Stimulated activated CD8-positive, alpha-beta memory T cell treated with anti-CD3 and anti-CD28 coated beads, Interleukin-2, amount 100 ng/mL, for 48 hours (primary cell): Measurements from ENCODE around the gene ZNF169.
"Not testable (repeated sequence)": the region's sequence is repeated elsewhere in the genome, so short reads cannot be mapped to it uniquely, and the experiment has no call there.

Experiments
- DNase-seq, 2 donors: peaks; one replicate each; pipeline ENCODE4 v3.0.0-alpha.2; 2020; ENCODE audit warnings: low read depth in 2 of 2

The ZNF169 gene

DNA sequence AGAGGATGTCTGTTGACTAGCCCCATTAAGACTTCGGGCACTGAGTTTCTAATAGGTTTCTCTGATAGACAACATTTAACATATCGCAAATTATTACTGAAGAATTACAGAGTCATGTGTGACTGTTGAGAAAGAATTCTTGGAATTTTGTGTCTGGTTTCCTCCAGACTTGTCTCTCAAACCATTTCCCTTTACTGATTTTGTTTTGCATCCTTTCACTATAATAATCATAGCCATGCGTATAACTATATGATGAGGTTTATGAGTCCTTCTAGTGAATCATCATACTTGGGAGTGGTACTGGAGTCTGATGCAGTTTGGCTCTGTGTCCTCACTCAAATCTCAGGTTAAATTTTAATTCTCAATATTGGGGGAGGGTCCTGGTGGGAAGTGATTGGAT, 27.0 kb downstream of the ZNF169 start:
- DNase-seq, result no peak

DNA sequence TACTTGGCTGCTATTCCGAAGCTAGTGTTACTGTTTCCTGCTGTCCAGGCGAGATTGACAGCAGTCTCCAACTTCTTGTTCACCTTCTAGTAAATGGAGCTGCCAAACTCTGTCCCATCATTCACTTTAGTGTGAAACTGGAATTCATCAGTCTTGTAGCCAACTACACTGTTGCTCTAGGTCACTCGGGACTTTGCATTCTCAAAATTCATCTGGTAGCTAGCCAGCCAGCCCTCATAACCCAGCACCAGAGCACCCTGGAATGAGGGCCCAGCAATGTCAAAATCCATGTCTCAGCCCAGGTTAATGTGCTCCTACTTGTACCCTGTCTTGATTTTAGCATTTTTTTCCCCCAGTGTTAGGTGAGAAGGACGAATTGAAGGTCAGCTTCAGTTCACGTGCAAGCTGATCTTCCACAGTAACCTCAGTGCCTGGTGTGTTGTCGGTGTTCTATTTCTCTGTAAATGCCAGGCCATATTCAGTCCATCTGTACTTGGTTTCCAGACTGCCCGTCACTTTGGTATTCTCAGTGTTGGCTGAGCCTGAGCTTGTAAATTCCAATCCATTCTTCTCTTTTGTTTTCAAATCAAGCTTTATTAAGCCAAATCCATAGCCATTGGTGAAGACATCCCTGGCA, 28.9 kb downstream of the ZNF169 start:
- no peak for DNase-seq

DNA sequence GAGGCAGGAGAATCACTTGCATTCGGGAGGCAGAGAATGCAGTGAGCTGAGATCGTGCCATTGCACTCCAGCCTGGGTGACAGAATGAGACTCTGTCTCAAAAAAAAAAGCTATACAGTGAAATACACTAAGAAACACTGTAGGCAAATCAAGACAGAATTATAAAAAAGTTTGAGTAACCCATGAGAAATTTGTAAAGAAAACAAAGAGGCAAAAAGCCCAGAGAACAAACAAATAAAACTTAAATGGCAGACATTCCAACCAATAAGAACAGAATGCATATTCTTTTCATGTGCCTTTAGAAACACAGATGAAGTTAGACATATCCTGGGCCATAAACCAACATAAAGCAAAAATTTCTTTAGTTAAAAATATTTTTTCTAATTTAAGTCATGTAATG, 30.6 kb downstream of the ZNF169 start:
- DNase-seq, result no peak

DNA sequence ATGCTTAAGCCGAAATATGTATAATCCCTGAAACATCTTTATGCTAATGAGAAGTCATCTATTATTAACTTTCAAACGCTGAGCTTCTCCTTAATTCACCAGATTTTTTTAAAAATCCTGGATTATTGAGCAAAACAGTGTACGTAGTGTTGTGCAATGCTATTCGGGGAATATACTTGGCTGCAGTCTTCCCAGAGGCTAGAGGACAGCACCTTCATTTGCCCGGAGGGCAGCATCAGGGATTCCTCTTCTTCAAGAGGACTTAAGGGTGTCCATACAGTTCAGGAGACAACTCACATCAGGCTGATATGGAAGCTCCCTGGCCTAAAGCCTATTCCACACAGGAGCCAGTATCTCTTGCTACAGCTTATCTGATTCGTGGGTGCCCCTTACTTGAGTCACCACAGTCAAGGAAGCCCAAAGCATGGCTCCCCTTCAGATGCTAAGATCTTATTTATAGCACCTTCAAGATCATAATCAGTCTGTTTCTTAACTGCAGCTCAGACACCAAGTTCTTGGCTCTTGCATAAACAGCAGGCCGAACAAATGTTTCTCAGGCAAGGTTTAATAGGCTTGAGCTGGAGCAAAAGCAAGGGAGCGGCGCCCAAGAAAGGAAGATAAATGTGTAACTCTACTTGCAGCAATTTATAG, 40.0 kb downstream of the ZNF169 start:
- DNase-seq, result no peak

DNA sequence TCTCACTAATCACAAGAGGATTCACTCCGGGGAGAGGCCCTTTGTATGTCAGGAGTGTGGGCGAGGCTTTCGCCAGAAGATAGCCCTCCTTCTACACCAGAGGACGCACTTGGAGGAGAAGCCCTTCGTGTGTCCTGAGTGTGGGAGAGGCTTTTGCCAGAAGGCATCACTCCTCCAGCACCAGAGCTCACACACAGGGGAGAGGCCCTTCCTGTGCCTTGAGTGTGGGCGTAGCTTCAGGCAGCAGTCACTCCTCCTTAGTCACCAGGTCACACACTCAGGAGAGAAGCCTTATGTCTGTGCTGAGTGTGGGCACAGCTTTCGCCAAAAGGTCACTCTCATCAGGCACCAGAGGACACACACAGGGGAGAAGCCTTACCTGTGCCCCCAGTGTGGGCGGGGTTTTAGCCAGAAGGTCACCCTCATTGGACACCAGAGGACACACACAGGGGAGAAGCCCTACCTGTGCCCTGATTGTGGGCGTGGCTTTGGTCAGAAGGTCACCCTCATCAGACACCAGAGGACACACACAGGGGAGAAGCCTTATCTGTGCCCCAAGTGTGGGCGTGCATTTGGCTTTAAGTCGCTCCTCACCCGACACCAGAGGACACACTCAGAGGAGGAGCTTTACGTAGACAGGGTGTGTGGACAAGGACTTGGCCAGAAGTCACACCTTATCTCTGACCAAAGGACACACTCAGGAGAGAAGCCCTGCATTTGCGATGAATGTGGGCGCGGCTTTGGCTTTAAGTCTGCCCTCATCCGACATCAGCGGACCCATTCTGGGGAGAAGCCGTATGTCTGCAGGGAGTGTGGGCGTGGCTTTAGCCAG, 41.6 kb downstream of the ZNF169 start:
- no peak for DNase-seq

DNA sequence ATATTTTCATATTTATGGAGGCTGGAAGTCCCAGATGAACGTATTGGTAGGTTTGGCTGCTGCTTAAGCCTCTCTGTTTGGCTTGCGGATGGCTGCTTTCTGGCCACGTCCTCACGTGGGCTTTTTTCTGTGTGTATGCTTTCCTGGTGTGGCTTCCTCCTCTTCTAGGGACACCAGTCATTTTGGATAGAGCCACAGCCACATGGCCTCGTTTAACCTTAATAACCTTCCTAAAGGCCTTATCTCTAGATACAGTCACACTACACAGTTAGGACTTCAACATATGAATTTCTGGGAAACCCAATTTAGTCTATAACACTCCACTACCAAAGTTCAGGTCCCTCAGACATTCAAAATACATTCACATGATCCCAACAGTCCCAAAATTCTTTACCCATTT, 42.5 kb downstream of the ZNF169 start:
- no peak for DNase-seq

DNA sequence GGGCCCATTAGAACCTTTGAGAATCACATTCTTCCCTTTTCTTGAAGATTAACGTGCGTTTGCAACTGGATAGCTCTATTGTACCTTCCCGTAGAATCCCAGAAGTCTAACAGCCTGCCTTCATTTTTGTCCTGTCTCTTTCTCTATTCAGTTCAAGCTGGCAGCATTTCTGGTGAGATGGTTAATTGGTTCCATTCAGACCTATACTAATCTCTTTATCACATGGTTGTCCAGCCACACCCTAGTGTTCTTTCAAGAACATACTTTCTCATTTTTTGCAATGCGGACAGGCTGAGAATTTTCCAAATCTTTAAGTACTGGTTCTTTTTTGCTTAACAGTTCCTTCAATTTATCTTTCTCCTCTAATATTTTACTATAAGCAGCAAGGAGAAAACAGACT, 43.3 kb downstream of the ZNF169 start:
- DNase-seq, result no peak

DNA sequence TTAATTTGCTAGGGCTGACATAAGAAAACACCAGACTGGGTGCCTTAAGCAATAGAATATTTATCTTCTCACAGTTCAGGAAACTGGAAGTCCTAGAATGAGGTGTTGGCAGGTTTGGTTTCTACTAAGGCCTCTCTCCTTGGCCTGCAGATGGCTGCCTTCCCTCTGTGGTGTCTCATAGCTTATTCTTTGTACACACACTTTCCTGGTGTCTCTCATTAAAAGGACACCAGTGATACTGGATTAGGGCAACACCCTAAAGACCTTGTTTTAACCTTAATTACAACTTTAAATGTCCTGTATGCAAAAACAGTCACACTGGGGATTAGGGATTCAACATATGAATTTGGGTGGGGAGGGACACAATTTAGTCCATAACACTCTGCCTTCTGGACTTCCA, 44.2 kb downstream of the ZNF169 start:
- DNase-seq, result no peak

DNA sequence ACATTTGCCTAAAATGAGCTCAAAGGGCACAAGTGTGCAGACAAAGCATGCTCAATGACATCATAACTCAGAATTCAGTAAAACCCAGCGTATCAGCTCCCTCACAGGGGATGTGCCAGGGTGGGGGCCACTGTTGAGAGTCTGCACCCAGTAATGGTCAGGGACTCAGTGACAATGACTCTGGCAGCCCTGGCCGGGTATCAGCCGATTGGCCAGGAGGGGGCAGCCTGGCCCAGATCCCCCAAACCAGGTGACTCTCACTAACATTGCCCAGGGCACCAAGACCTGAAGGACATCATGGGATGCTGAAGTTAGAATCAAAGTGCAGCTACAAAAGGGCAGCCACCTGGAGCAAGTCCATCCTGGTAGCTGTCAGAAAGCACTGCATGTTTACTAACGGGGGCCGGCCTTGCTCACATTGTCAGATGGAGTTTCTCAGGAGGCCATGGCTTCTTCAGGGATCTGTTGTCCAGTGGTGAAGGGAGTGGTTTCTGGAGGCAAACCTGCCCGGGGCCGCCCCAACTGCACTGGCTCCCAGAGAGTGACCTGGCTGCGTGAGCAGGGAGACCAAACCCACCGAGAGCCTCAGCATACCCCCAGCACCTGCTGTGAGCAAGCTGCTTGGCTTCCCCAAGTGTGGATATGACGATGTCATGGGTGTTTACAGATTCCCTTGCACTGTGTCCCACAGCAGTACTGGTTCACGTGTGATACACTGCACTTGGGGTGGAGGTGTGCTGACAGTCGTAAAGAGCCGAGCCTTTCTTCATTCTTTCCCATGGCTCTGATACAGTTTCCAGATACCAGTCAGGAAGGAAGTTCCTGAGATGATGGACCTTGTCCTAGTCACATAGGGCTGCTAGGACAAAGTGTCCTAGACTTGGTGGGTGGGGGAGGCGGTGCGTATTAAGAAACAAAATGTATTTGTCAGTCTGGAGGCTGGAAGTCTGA, 56.2 kb downstream of the ZNF169 start:
- DNase-seq, result not testable (repeated sequence)

DNA sequence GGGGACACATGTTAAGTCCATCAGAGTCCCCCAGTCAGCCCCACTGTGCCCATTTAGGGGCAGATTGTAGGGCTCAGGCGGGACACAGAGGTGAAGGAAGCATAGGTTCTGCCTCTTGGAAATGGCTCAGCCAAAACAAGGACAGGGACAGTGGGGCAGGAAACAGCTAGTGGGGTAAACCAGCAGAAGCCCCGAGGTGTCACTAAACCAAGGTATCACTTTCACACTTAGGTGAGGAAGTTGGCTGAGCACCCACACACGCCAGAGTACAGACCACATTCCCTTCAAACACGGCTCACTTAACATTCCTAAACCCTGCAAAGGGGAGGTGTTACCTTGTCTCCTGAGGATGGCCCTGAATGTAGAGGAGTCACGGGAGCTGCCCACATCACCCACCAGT, 57.1 kb downstream of the ZNF169 start:
- not testable (repeated sequence) for DNase-seq

DNA sequence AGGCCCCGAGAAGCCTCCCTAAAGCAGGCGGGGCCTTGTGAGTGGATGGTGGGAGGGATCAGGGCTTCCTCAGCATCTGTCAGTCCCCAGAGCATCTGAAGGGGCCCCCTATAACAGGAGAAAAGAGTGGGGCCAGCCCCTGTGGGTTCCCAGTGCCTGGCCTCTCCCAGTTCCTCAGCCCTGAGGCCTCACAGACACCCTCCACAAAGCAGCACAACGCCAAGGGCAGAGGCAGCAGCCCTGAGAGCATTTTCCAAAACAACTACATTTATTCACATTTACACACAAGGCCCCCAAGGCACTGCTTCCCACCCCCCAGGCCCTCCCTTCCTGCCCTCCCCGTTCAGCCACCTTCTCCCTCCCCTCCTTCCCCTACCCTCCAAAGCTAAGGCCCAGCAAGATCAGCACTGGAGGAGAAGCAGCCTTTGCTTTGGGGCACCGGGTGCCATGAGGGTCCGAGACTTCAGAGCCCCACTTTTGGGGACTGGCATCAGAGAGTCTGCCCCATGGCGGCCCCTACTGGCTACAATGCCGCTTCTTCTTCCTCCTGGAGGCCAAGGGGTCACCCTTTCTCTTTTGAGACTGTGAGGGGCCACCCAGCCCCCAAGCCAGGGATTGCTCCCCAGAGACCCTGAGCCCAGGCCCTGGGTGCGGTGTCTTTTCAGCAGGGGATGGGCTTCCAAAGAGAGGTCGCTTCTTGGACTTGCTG, 59.0 kb downstream of the ZNF169 start:
- DNase-seq, result not testable (repeated sequence)

DNA sequence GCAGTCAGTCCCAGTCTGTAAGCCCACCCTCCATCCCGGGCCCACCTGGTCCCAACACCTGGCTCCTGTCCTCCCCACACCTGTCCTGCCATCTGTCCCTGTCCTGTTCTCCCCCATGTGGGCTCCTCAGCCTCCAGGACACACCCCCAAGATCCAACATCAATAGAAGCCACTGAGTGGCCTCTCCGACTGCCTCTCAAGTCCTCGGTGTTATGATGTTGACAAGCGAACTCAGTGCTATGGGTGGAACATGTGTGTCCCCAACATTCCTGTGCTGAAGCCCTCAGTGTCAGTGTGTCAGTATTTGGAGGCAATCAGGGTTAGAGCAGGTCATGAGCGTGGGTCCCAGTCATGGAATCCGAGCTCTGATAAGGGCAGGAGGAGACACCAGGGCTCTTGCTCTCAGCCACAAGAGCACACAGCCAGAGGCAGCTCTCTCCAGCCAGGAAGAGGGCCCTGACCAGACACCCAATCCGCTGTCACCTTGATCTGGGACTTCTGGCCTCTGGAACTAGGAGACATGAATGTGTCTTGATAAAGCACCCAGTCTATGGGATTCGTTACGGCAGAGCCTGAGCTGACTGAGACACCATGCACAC, 63.3 kb downstream of the ZNF169 start:
- DNase-seq, result not testable (repeated sequence)

DNA sequence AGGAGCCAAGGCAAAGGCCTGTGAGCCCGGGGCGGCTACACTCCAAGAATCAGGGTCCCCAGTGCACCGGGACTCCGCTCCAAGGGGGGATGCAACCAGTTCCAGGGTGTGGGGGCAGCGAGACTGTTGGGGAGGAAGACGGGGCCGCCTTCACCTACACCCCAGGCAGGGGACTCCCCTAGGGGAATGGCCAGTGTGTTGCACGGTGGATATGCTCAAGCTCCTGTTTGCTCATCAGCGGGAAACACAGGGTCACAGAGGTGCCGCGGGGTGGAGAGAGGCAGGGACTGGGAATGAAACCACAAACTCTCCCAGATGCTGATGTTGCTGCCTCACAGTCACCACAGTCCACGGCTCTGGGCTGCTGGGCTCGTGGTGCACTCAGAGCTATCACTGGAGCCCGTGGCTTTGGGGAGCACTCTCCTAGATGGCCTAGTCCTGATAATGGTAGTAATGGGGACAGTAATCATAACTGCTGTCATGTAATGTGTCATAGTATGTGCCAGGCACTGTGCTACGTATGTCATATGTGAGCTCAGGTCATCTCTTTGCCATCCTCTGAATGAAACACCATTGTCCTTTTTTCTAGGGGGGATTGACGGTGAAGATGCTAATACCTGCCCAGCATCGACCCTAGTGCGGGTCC, 64.2 kb downstream of the ZNF169 start:
- not testable (repeated sequence) for DNase-seq

DNA sequence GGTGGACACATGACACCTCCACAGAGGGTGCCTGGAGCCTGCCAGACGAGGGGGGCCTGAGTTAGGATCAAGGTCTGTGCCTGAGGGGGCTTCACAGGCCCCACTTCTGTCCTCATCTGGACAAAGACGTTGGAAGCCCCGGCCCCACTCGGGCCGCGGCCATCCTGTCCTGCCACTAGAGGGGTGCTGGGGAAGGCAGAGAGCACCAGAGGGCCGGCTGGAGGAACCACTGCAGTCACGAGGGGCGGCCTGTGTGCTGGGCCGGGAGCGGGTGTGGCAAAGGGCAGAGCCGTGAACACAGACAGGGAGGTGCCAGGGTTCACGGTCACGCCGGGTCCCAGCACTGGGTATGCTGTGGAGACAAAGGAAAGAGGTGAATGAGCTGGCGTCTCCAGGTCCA, 66.5 kb downstream of the ZNF169 start:
- DNase-seq, result not testable (repeated sequence)

DNA sequence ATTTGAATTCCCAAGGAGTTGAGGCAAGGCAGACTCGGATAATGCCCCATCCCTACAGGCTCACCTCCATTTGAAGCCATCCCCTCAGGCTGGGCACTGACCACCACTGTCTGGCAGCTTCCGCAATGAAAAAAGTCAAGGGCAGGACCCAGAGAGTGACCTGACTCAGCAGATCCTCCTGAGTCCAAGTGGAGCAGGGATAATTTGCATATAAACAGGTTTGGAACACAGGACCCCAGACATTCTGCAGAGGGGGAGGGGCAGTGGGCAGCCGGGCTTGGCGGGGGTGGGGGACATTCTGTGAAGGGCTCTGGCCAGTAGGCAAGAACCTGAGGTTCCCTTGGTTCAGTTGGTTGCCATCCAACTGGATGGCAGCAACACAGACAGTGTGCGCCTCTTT, 69.4 kb downstream of the ZNF169 start, which contains the start of gene NUTM2F:
TSS of gene NUTM2F (minus strand) at position 101 of the 400 bp plus-strand sequence. CDS start at position 80, 21 bp downstream.
- DNase-seq, result not testable (repeated sequence)

DNA sequence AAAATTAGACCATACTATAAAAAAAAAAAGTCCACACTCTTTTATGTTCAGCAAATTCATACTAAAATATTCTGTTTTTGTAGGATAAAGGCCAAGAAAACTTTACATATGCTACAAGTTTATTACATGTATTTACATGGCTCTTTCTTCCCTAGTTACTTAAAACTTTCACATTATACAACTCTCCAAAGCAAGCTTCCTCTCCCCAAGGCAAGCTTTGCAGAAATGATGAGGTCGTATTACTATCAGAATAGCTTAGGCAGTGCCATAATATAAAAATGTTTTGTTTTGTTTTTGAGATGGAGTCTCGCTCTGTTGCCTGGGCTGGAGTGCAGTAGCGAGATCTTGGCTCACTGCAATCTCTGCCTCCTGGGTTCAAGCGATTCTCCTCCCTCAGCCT, 77.3 kb downstream of the ZNF169 start:
- not testable (repeated sequence) for DNase-seq

DNA sequence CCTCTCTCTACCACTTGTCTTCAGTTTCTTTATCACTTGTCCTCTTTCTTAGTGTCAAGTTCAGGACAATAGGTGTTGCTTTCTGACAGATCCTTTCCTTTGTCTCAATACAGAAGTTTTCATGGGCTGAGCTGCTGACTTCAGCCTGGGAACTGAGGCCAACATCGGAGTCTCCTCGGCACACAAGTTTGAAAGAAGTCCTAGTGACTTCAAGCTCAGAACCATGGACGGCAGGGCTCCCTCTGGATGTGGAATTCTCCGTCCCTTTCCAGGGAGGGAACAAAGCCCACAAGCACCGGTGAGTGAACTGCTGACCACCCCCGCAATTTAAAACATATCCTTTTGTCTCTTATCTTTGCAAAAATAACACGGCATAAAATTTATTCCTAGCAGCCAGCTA, 79.6 kb downstream of the ZNF169 start:
- DNase-seq, result not testable (repeated sequence)

DNA sequence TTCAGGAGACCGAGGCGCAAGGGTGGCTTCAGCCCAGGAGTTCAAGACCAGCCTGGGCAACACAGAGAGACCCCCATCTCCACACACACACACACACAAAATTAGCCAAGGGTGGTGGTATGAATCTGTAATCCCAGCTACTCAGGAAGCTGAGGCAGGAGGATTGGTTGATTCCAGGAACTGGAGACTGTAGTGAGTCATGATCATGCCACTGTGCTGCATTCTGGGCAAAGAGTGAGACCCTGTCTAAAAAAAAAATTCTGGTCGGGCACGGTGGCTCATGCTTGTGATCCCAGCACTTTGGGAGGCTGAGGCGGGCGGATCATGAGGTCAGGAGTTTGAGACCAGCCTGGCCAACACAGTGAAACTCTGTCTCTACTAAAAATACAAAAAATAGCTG, 80.6 kb downstream of the ZNF169 start:
- DNase-seq, result not testable (repeated sequence)

DNA sequence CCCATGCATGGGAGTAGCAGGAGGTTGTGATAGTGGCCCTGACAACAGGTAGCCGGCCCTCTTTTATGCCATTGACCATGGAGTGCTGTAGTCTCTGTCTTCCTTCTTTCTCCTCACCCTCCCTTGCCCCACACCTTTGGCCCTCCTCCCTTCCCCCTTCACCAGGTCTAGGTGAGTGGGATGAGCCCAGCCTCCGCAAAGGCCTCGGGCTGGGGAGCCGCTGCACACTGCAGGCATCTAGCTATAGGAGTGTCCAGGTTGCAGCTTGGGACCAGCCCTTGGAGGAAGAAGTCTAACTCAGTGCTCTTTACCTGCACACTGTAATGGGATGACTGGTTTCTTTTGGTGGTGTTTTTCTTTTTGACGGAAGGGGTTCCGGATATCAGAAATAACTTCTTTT, 81.7 kb downstream of the ZNF169 start:
- not testable (repeated sequence) for DNase-seq

DNA sequence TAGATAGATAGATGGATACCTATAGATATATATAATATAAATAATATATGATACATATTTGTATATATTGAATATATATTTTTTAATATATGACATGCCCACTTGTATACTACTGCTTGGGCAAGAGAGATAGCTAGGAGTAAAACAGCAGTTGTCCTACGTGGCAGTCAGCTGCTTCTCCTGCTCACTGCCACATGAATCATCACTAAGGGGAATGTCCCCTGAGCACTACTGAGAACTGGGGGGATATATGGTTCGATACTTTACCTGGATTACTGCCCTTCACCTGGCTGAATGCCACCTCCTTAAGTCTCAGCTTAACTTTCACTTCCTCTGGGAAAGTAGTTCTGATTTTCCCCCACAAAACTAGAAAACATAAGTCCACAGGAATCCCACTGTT, 82.6 kb downstream of the ZNF169 start:
- DNase-seq, result not testable (repeated sequence)
